ENCODE results near the gene LMNA.
"Not testable (repeated sequence)": the region's sequence is repeated elsewhere in the genome, so short reads cannot be mapped to it uniquely, and the experiment has no call there.

LMNA gene

GRCh38 chr1:156104861-156105832 is 9.4 kb upstream of the LMNA start:
- FAIRE-seq: no peak

GRCh38 chr1:156106624-156107488 is 7.7 kb upstream of the LMNA start:
- no peak for FAIRE-seq

- no peak for FAIRE-seq
Measured at GRCh38 chr1:156108057-156108456, 6.5 kb upstream of the LMNA start.

- FAIRE-seq: no peak
Measured at GRCh38 chr1:156108664-156109241, 5.8 kb upstream of the LMNA start.

- no peak for FAIRE-seq
Measured at GRCh38 chr1:156110252-156110651, 4.3 kb upstream of the LMNA start.

- FAIRE-seq: no peak
Measured at GRCh38 chr1:156111355-156111962, 3.1 kb upstream of the LMNA start.

- no peak for FAIRE-seq
Measured at GRCh38 chr1:156112276-156113137, 2.0 kb upstream of the LMNA start.

- FAIRE-seq: no peak
Measured at GRCh38 chr1:156113282-156113950, 1.1 kb upstream of the LMNA start.

- FAIRE-seq: no peak
Measured at GRCh38 chr1:156114919-156115513, 505 bp downstream of the LMNA start.

GRCh38 chr1:156115514-156116374 is 1.2 kb downstream of the LMNA start:
- no peak for FAIRE-seq

GRCh38 chr1:156116731-156117130 is 2.2 kb downstream of the LMNA start:
- FAIRE-seq: not testable (repeated sequence)

- no peak for FAIRE-seq
Measured at GRCh38 chr1:156117414-156118176, 3.1 kb downstream of the LMNA start.

GRCh38 chr1:156118177-156118868 is 3.8 kb downstream of the LMNA start:
- no peak for FAIRE-seq

- no peak for FAIRE-seq
Measured at GRCh38 chr1:156119503-156120209, 5.1 kb downstream of the LMNA start.

GRCh38 chr1:156120318-156120717 is 5.8 kb downstream of the LMNA start:
- no peak for FAIRE-seq

GRCh38 chr1:156121005-156121404 is 6.5 kb downstream of the LMNA start:
- not testable (repeated sequence) for FAIRE-seq

- no peak for FAIRE-seq
Measured at GRCh38 chr1:156121457-156121856, 6.9 kb downstream of the LMNA start.

- FAIRE-seq: no peak
Measured at GRCh38 chr1:156122086-156122485, 7.6 kb downstream of the LMNA start.

Measured in islet of Langerhans (tissue), 1 donor.